ENCODE data around the gene TRDMT1. TPM values are rescaled to one million over a fixed set of nuclear protein-coding genes. Genes with fewer than 3 reads are reported as not detected.

Gene TRDMT1
- total RNA-seq, 3 donors from 2014 or later (not counting 1 experiment from before 2014, with no cell fraction given), result 11.0 to 21.8 (median 14.4) TPM

DNA sequence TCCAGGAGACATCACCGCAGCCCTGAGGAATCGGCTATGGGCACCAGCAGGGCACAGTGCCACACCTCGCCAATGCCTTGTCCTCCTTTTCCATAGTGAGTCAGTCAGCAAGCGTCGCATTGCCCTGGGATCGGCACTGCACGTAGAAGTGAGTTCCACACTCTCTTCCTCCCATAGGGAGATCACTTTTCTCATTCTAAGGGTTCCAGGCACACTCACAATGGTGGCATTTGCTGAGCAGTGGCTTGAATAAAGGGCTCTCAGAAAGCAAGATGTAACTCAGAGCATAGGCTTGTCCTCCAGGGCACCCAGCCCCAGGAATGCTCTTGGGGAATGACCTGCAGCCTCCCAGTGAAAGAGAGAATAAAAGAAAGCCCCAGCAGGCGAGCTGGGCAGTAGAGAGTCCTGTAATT lies 25.4 kb upstream of the TRDMT1 start:
- Mint-ChIP-seq H3K27me3 (ENCODE audit: low read depth in 2 of 2) (no peaks in the 10 kb centered on the region), H3K36me3 (no peaks in the 10 kb centered on the region), H3K27ac (peak overlapping the region; percentile 96 to 99), H3K4me1 (peaks cover 37 to 67% of the 10 kb centered on the region in 2 donors), H3K4me3 (peak overlapping the region; percentile 98), H3K9me3 (no peaks in the 10 kb centered on the region)
- no peak for ATAC-seq
- peaks cover 8% of the 10 kb centered on the region for H3K36me3 ChIP-seq (ENCODE audit: control insufficient read depth, insufficient read depth, low read length)
- H3K9me3 ChIP-seq (ENCODE audit: control insufficient read depth, insufficient read depth, low read length), result no peaks in the 10 kb centered on the region
- no peak overlapping the region for H3K4me3 ChIP-seq (ENCODE audit: low read length)
- no peaks in the 10 kb centered on the region for H3K27me3 ChIP-seq (ENCODE audit: control insufficient read depth, insufficient read depth, low read length)
- TF ChIP-seq, protein P1, sequence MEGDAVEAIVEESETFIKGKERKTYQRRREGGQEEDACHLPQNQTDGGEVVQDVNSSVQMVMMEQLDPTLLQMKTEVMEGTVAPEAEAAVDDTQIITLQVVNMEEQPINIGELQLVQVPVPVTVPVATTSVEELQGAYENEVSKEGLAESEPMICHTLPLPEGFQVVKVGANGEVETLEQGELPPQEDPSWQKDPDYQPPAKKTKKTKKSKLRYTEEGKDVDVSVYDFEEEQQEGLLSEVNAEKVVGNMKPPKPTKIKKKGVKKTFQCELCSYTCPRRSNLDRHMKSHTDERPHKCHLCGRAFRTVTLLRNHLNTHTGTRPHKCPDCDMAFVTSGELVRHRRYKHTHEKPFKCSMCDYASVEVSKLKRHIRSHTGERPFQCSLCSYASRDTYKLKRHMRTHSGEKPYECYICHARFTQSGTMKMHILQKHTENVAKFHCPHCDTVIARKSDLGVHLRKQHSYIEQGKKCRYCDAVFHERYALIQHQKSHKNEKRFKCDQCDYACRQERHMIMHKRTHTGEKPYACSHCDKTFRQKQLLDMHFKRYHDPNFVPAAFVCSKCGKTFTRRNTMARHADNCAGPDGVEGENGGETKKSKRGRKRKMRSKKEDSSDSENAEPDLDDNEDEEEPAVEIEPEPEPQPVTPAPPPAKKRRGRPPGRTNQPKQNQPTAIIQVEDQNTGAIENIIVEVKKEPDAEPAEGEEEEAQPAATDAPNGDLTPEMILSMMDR (IDR thresholded peaks at IDR 0.05), result no peak
- WGBS (ENCODE audit: insufficient coverage), result 89% methylated on average over 8 of the region's 8 CpGs
- H3K27ac ChIP-seq (ENCODE audit: low read length), result peak overlapping the region; percentile 99
- intact Hi-C loops (cut with micrococcal nuclease), result loop anchor here (1.0 kb wide), 1 partner anchor 11 kb away; no protein-coding TSS in a partner anchor
- H3K4me1 ChIP-seq (ENCODE audit: control insufficient read depth, insufficient read depth, low read length), result peaks cover 15% of the 10 kb centered on the region
- DNase-seq, result no peak

DNA sequence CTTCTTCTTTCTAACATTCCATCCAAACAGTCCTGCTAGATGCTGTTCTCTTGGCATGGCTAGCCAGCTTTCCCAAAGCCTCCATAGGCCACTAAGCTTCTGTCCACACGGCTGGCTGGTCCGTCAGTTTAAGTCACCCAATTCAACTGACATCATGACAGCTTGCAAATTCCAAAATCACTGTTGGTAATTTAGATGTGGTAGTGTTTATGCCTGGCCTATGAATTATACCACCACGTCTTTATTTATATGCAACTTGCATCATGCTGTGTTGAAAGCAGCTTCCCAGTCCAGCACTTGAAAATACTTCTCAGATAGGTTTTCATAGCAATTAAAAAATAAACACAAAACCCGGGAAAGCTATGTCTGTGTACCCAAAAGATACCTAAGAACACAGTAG lies 24.3 kb upstream of the TRDMT1 start:
- Mint-ChIP-seq H3K36me3 (no peaks in the 10 kb centered on the region), H3K9me3 (no peaks in the 10 kb centered on the region), H3K27ac (peak overlapping the region in 1 of 2 donors; percentile 99), H3K27me3 (ENCODE audit: low read depth in 2 of 2) (no peaks in the 10 kb centered on the region), H3K4me1 (peaks cover 30 to 58% of the 10 kb centered on the region in 2 donors), H3K4me3 (no peak overlapping the region)
- Histone ChIP-seq H3K27ac (ENCODE audit: low read length) (no peak overlapping the region), H3K36me3 (ENCODE audit: control insufficient read depth, insufficient read depth, low read length) (no peaks in the 10 kb centered on the region), H3K27me3 (ENCODE audit: control insufficient read depth, insufficient read depth, low read length) (no peaks in the 10 kb centered on the region), H3K4me3 (ENCODE audit: low read length) (no peak overlapping the region), H3K9me3 (ENCODE audit: control insufficient read depth, insufficient read depth, low read length) (no peaks in the 10 kb centered on the region), H3K4me1 (ENCODE audit: control insufficient read depth, insufficient read depth, low read length) (peaks cover 14% of the 10 kb centered on the region)
- 94% methylated on average over 4 of the region's 4 CpGs for WGBS (ENCODE audit: insufficient coverage)
- TF ChIP-seq, protein P1 (IDR thresholded peaks at IDR 0.05), result no peak
- no peak for ATAC-seq
- DNase-seq, result no peak
- intact Hi-C loops (cut with micrococcal nuclease), result no loop called here

DNA sequence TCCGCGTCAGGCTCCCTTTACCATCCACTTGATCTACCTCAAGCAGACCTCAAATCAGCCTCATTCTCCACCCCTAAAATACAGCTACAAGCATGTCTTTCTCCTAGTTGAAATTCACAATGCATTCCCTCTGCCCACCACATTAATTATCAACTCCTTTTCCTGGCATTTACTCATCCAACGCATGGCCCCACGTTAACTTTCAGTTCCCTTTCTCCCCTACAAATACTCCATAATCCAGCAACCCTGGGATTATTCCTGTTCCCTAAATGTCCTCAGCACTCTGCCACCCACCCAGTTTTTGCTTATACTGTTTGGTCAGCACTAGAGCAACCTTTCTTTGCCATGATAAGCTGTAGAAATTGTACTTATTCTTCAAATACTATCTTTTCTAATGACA lies 20.9 kb upstream of the TRDMT1 start:
- Histone ChIP-seq H3K27ac (ENCODE audit: low read length) (no peak overlapping the region), H3K9me3 (ENCODE audit: control insufficient read depth, insufficient read depth, low read length) (no peaks in the 10 kb centered on the region), H3K27me3 (ENCODE audit: control insufficient read depth, insufficient read depth, low read length) (no peaks in the 10 kb centered on the region), H3K4me1 (ENCODE audit: control insufficient read depth, insufficient read depth, low read length) (peaks cover 10% of the 10 kb centered on the region), H3K36me3 (ENCODE audit: control insufficient read depth, insufficient read depth, low read length) (no peaks in the 10 kb centered on the region), H3K4me3 (ENCODE audit: low read length) (no peak overlapping the region)
- Mint-ChIP-seq H3K4me1 (peaks cover 17 to 24% of the 10 kb centered on the region in 2 donors), H3K27me3 (ENCODE audit: low read depth in 2 of 2) (no peaks in the 10 kb centered on the region), H3K9me3 (no peaks in the 10 kb centered on the region), H3K4me3 (no peak overlapping the region), H3K36me3 (no peaks in the 10 kb centered on the region), H3K27ac (peak overlapping the region in 1 of 2 donors; percentile 2)
- no peak for DNase-seq
- 88% methylated on average over 4 of the region's 4 CpGs for WGBS (ENCODE audit: insufficient coverage)
- TF ChIP-seq, protein P1 (IDR thresholded peaks at IDR 0.05), result no peak
- ATAC-seq, result no peak
- intact Hi-C loops (cut with micrococcal nuclease), result no loop called here

DNA sequence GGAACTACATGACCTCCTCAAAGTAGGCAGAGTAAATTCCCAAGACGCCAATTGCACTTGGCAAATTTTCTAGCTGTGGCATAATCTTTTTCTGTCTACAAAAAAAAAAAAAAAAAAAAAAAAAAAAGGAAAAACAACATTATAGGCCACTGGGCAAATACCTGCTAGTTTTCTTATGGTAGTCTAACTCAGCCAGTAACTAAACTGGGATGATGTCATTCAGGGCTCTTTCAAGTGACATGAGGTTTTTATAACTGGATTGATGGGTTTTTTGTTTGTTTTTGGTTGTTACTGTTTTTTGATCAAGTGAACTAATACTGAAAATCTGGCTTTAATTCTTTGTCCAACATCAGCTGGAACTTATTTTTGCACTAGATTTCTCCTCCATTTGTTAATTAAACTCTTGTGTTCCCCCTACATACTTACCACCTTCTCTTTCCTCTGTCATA lies 19.2 kb upstream of the TRDMT1 start:
- intact Hi-C loops (cut with micrococcal nuclease), result no loop called here

More for the DNA sequence above, 19.2 kb upstream of the TRDMT1 start:
- H3K36me3 Mint-ChIP-seq, result no peaks in the 10 kb centered on the region
- no peak for ATAC-seq
- Histone ChIP-seq H3K4me1 (ENCODE audit: control insufficient read depth, insufficient read depth, low read length) (peaks cover 9% of the 10 kb centered on the region), H3K27me3 (ENCODE audit: control insufficient read depth, insufficient read depth, low read length) (no peaks in the 10 kb centered on the region), H3K4me3 (ENCODE audit: low read length) (no peak overlapping the region), H3K9me3 (ENCODE audit: control insufficient read depth, insufficient read depth, low read length) (no peaks in the 10 kb centered on the region), H3K27ac (ENCODE audit: low read length) (no peak overlapping the region), H3K36me3 (ENCODE audit: control insufficient read depth, insufficient read depth, low read length) (no peaks in the 10 kb centered on the region)
- H3K4me1 Mint-ChIP-seq, result peaks cover 11 to 16% of the 10 kb centered on the region in 2 donors
- no peak overlapping the region for H3K4me3 Mint-ChIP-seq
- H3K27ac Mint-ChIP-seq, result peak overlapping the region in 1 of 2 donors; percentile 75
- no peaks in the 10 kb centered on the region for H3K27me3 Mint-ChIP-seq (ENCODE audit: low read depth in 2 of 2)
- H3K9me3 Mint-ChIP-seq, result no peaks in the 10 kb centered on the region
- TF ChIP-seq, protein P1 (IDR thresholded peaks at IDR 0.05), result no peak
- 100% methylated on average over 1 of the region's 1 CpG for WGBS (ENCODE audit: insufficient coverage)
- DNase-seq, result no peak
